NCI-H510A treated with DMSO at 0.1 percent for 48 hours (cell line): ENCODE results near the gene CD47.

Experiments
- DNase-seq: peaks from one replicate; lab custom pipeline; 2025; lab: John Stamatoyannopoulos, UW

CD47 gene

GRCh38 chr3:108090701-108091497 lies at the start of gene CD47:
Gene CD47 (minus strand): TSS chr3:108091031. CDS start chr3:108090908, 123 bp downstream.
- peak; percentile 54 for DNase-seq

GRCh38 chr3:108137460-108137814 lies 46.6 kb upstream of the CD47 start:
- DNase-seq = no peak

GRCh38 chr3:108136561-108137459 lies 46.0 kb upstream of the CD47 start:
- peak; percentile 46 for DNase-seq

- no peak for DNase-seq
These were observed 43.7 kb upstream of the CD47 start for GRCh38 chr3:108134555-108134880.

- no peak for DNase-seq
These were observed 43.2 kb upstream of the CD47 start for GRCh38 chr3:108133858-108134554.

GRCh38 chr3:108133048-108133369 lies 42.2 kb upstream of the CD47 start:
- no peak for DNase-seq

- DNase-seq = no peak
These were observed 40.8 kb upstream of the CD47 start for GRCh38 chr3:108131475-108132134.

GRCh38 chr3:108130701-108131474 lies 40.1 kb upstream of the CD47 start:
- no peak for DNase-seq

GRCh38 chr3:108130236-108130635 lies 39.4 kb upstream of the CD47 start:
- no peak for DNase-seq

GRCh38 chr3:108127301-108127988 lies 36.6 kb upstream of the CD47 start:
- DNase-seq = no peak

GRCh38 chr3:108126348-108126747 lies 35.5 kb upstream of the CD47 start:
- no peak for DNase-seq

- DNase-seq = peak; percentile 77
These were observed 34.8 kb upstream of the CD47 start for GRCh38 chr3:108125550-108126071.

- DNase-seq = no peak
These were observed 34.3 kb upstream of the CD47 start for GRCh38 chr3:108125153-108125543.

- DNase-seq = no peak
These were observed 33.7 kb upstream of the CD47 start for GRCh38 chr3:108124337-108125152.

- no peak for DNase-seq
These were observed 32.5 kb upstream of the CD47 start for GRCh38 chr3:108123326-108123725.

GRCh38 chr3:108122276-108122675 lies 31.4 kb upstream of the CD47 start:
- DNase-seq = no peak

GRCh38 chr3:108119398-108120104 lies 28.7 kb upstream of the CD47 start:
- no peak for DNase-seq

GRCh38 chr3:108118038-108118768 lies 27.4 kb upstream of the CD47 start:
- no peak for DNase-seq
